Lung (tissue), 12 donors: Measurements from ENCODE around the gene KIAA0232. TPM values are rescaled to one million over a fixed set of nuclear protein-coding genes. Genes with fewer than 3 reads are reported as not detected.
A peak's percentile ranks its signal among the peaks of the same experiment; 100 is the strongest.

Source experiments
- ATAC-seq: fragments of 200-7000 bp; cut with Tn5 transposase; one replicate; pipeline ENCODE4 v1.9.1; 2020; ENCODE audit warnings: moderate number of reproducible peaks; ENCODE audit not compliant: insufficient read depth, low FRiP score
- DNase-seq, 3 donors: peaks; one replicate each; pipeline ENCODE4 v3.0.0-alpha.2; 2013 to 2017
- H3K27ac ChIP-seq, 2 donors: one replicate each; pipeline ENCODE4 v1.5.1; 2013; ENCODE audit warnings: mild to moderate bottlenecking in 2 of 2, moderate library complexity in 2 of 2, control low read depth in 1 of 2, inconsistent platforms in 1 of 2, low read depth in 1 of 2, low read length in 1 of 2
- H3K27me3 ChIP-seq, 3 donors: one replicate each; pipeline ENCODE4 v1.5.1; 2013; ENCODE audit warnings: low read length in 2 of 3; ENCODE audit not compliant: control insufficient read depth in 3 of 3, insufficient read depth in 3 of 3
- H3K36me3 ChIP-seq, 4 donors: one replicate each; pipeline ENCODE4 v1.5.1; 2013; ENCODE audit warnings: low read length in 4 of 4, mild to moderate bottlenecking in 1 of 4, moderate library complexity in 1 of 4; ENCODE audit not compliant: control insufficient read depth in 4 of 4, insufficient read depth in 4 of 4
- H3K4me1 ChIP-seq, 5 donors: one replicate each; pipeline ENCODE4 v1.5.1; 2013; ENCODE audit warnings: low read length in 5 of 5, mild to moderate bottlenecking in 2 of 5, moderate library complexity in 1 of 5; ENCODE audit not compliant: control insufficient read depth in 5 of 5, insufficient read depth in 5 of 5
- H3K4me3 ChIP-seq: one replicate; pipeline ENCODE4 v1.5.1; 2013; ENCODE audit warnings: mild to moderate bottlenecking, control low read depth, moderate library complexity
- H3K9ac ChIP-seq, 2 donors: one replicate each; pipeline ENCODE4 v1.5.1; 2013; ENCODE audit warnings: low read length in 2 of 2, control low read depth in 1 of 2; ENCODE audit not compliant: insufficient read depth in 1 of 2
- H3K9me3 ChIP-seq, 4 donors: one replicate each; pipeline ENCODE4 v1.5.1; 2013; ENCODE audit warnings: low read length in 3 of 4, mild to moderate bottlenecking in 1 of 4, moderate library complexity in 1 of 4; ENCODE audit not compliant: control insufficient read depth in 4 of 4, insufficient read depth in 3 of 4
- WGBS, 2 donors: extraction: QIAGEN DNeasy Blood & Tissue Kit; methylation state at CpG; one replicate each; pipeline ENCODE4 v1.1.7; 2013; 5-methylcytosine and 5-hydroxymethylcytosine counted together
- polyA plus RNA-seq, 2 donors: library from polyadenylated mRNA; stranded (reverse); fragments of 200-250 nt; gene quantifications; one replicate each; pipeline ENCODE4 v1.2.1, GENCODE V29; 2013
- total RNA-seq, 2 donors: library from RNA; depleted of rRNA in 1 of 2; stranded (reverse); fragments of >200 nt in 1 of 2; gene quantifications; one replicate each; pipeline ENCODE4 v1.2.1, GENCODE V29; 2014 to 2021
- TF ChIP-seq, protein P1 (sequence below): IDR thresholded peaks from 2 replicates; pipeline ENCODE4 v1.5.1; 2012; ENCODE audit warnings: mild to moderate bottlenecking; ENCODE audit errors: control extremely low read depth, extremely low read depth
- donor health status: control.
- donor health status: control.
- donor health status: Bipolar disorder and iron deficiency.
- donor health status: healthy.
- donor health status: DM: yes; HTN: yes; CAD: no.

KIAA0232 gene
- total and polyA plus RNA-seq, 4 donors, result 6.8 to 34.6 (median 18.7) TPM

- TF ChIP-seq, protein P1, sequence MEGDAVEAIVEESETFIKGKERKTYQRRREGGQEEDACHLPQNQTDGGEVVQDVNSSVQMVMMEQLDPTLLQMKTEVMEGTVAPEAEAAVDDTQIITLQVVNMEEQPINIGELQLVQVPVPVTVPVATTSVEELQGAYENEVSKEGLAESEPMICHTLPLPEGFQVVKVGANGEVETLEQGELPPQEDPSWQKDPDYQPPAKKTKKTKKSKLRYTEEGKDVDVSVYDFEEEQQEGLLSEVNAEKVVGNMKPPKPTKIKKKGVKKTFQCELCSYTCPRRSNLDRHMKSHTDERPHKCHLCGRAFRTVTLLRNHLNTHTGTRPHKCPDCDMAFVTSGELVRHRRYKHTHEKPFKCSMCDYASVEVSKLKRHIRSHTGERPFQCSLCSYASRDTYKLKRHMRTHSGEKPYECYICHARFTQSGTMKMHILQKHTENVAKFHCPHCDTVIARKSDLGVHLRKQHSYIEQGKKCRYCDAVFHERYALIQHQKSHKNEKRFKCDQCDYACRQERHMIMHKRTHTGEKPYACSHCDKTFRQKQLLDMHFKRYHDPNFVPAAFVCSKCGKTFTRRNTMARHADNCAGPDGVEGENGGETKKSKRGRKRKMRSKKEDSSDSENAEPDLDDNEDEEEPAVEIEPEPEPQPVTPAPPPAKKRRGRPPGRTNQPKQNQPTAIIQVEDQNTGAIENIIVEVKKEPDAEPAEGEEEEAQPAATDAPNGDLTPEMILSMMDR, result no peak
- Histone ChIP-seq H3K27ac (peak overlapping the region in 1 of 2 donors; percentile 40), H3K4me1 (peaks cover 0 to 6% (median 0%) of the 10 kb centered on the region in 5 donors), H3K36me3 (peaks cover 20 to 40% (median 27%) of the 10 kb centered on the region in 4 donors), H3K9me3 (no peaks in the 10 kb centered on the region), H3K4me3 (no peak overlapping the region), H3K9ac (no peak overlapping the region), H3K27me3 (no peaks in the 10 kb centered on the region)
- WGBS, 2 donors, result 88 to 97% methylated on average over 6 of the region's 6 CpGs
- ATAC-seq (no peak), DNase-seq (no peak)
These were observed 76.5 kb downstream of the KIAA0232 start for GRCh38 chr4:6858997-6859396.

- DNase-seq (no peak), ATAC-seq (no peak)
- peaks cover 0 to 6% (median 0%) of the 10 kb centered on the region in 5 donors for H3K4me1 ChIP-seq
- H3K27me3 ChIP-seq, result no peaks in the 10 kb centered on the region
- 97 to 99% methylated on average over 1 of the region's 1 CpG for WGBS, 2 donors
- H3K27ac ChIP-seq, result peak overlapping the region in 1 of 2 donors; percentile 48
- H3K9ac ChIP-seq, result no peak overlapping the region
- no peaks in the 10 kb centered on the region for H3K9me3 ChIP-seq
- H3K36me3 ChIP-seq, result peaks cover 20 to 38% (median 27%) of the 10 kb centered on the region in 4 donors
- TF ChIP-seq, protein P1, result no peak
- no peak overlapping the region for H3K4me3 ChIP-seq
These were observed 77.0 kb downstream of the KIAA0232 start for GRCh38 chr4:6859543-6859942.

GRCh38 chr4:6868386-6868785 is 85.9 kb downstream of the KIAA0232 start:
- Histone ChIP-seq H3K4me1 (peaks cover 0 to 2% (median 0%) of the 10 kb centered on the region in 5 donors), H3K36me3 (peaks cover 5 to 31% (median 18%) of the 10 kb centered on the region in 4 donors), H3K9me3 (no peaks in the 10 kb centered on the region), H3K9ac (no peak overlapping the region), H3K27ac (no peak overlapping the region), H3K27me3 (no peaks in the 10 kb centered on the region), H3K4me3 (no peak overlapping the region)
- DNase-seq (no peak), ATAC-seq (no peak)
- TF ChIP-seq, protein P1, result no peak
- 97% methylated on average over 8 of the region's 8 CpGs for WGBS, 2 donors

DNA sequence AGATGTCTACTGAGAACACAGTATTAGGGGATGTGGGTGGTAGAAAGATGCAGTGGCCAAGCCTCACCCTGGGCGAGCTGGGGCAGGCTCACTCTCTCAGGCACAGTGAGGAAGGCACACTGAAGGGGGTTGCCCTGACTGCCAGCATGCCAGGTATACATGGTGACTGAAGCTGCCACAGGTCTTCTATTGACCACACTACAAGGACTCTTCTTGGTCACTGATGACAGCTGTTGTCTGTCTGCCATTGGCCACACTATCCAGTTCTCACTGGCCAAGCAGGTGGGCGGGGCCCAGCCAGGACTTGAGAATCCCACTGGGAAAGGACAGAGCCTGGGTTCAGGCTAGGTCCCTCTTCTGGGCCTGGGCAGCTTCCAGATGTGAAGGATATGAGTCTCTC is 87.4 kb downstream of the KIAA0232 start:
- H3K9me3 ChIP-seq, result no peaks in the 10 kb centered on the region
- no peaks in the 10 kb centered on the region for H3K27me3 ChIP-seq
- TF ChIP-seq, protein P1, result no peak
- H3K4me1 ChIP-seq, result no peaks in the 10 kb centered on the region
- H3K36me3 ChIP-seq, result peaks cover 8 to 33% (median 18%) of the 10 kb centered on the region in 4 donors
- 96 to 98% methylated on average over 2 of the region's 2 CpGs for WGBS, 2 donors
- no peak for ATAC-seq
- no peak overlapping the region for H3K4me3 ChIP-seq
- no peak for DNase-seq
- no peak overlapping the region for H3K27ac ChIP-seq
- H3K9ac ChIP-seq, result no peak overlapping the region
